ENCODE data around the gene HS2ST1. TPM values are rescaled to one million over a fixed set of nuclear protein-coding genes. Genes with fewer than 3 reads are reported as not detected.

The HS2ST1 gene
- polyA plus RNA-seq, 3 donors = 2.6 to 6.0 (median 4.2) TPM

GRCh38 chr1:86922445-86922844 lies 8.0 kb downstream of the HS2ST1 start:
- Histone ChIP-seq H3K79me2 (ENCODE audit: insufficient read depth, low read length) (peaks cover 20% of the 10 kb centered on the region), H3K27ac (ENCODE audit: low read depth in 1 of 2, low read length in 2 of 2) (no peak overlapping the region), H2AFZ (ENCODE audit: insufficient read depth, low read depth, low read length, poor library complexity, severe bottlenecking) (no peak overlapping the region), H3K4me3 (replicated peaks in 1 of 3; ENCODE audit: low read depth in 2 of 3, low read length in 3 of 3) (no peak overlapping the region), H3K27me3 (ENCODE audit: control insufficient read depth in 2 of 2, insufficient read depth in 2 of 2, low read length in 2 of 2) (no peaks in the 10 kb centered on the region), H3K4me1 (ENCODE audit: control insufficient read depth in 1 of 2, insufficient read depth in 2 of 2, low read length in 2 of 2) (no peaks in the 10 kb centered on the region), H3K36me3 (replicated peaks in 1 of 2; ENCODE audit: control insufficient read depth in 1 of 2, insufficient read depth in 2 of 2, low read length in 2 of 2) (no peaks in the 10 kb centered on the region), H3K9me3 (replicated peaks in 1 of 2; ENCODE audit: control insufficient read depth in 1 of 2, insufficient read depth in 1 of 2, low read length in 2 of 2) (peaks cover 17 to 21% of the 10 kb centered on the region in 2 donors), H4K20me1 (ENCODE audit: insufficient read depth, low read length) (no peaks in the 10 kb centered on the region), H3K9ac (ENCODE audit: insufficient read depth, low read length, poor library complexity, severe bottlenecking) (no peak overlapping the region), H3K4me2 (replicated peaks; ENCODE audit: extremely low read depth, low read length, poor library complexity, severe bottlenecking) (no peak overlapping the region)
- H3K27ac Mint-ChIP-seq = no peak overlapping the region
- peaks cover 5% of the 10 kb centered on the region for H3K4me1 Mint-ChIP-seq
- intact Hi-C loops (cut with micrococcal nuclease) = no loop called here
- no CpG with 5 or more reads among the region's 1 CpG for WGBS (ENCODE audit: insufficient coverage)
- peaks cover 0 to 5% of the 10 kb centered on the region in 2 donors for H3K36me3 Mint-ChIP-seq
- no peak for DNase-seq
- no peak overlapping the region for H3K4me3 Mint-ChIP-seq
- TF ChIP-seq CTCF (IDR thresholded peaks at IDR 0.05) = no peak
- peaks cover 28 to 36% (median 32%) of the 10 kb centered on the region in 7 donors for H3K9me3 Mint-ChIP-seq
- H3K27me3 Mint-ChIP-seq (ENCODE audit: low read depth in 3 of 3) = peaks cover 0 to 3% (median 2%) of the 10 kb centered on the region in 3 donors

GRCh38 chr1:86924324-86924960 lies 10.0 kb downstream of the HS2ST1 start:
- H3K4me1 Mint-ChIP-seq = peaks cover 5% of the 10 kb centered on the region
- Histone ChIP-seq H3K36me3 (replicated peaks in 1 of 2; ENCODE audit: control insufficient read depth in 1 of 2, insufficient read depth in 2 of 2, low read length in 2 of 2) (no peaks in the 10 kb centered on the region), H3K27me3 (ENCODE audit: control insufficient read depth in 2 of 2, insufficient read depth in 2 of 2, low read length in 2 of 2) (no peaks in the 10 kb centered on the region), H3K9me3 (replicated peaks in 1 of 2; ENCODE audit: control insufficient read depth in 1 of 2, insufficient read depth in 1 of 2, low read length in 2 of 2) (peaks cover 17 to 21% of the 10 kb centered on the region in 2 donors), H3K79me2 (ENCODE audit: insufficient read depth, low read length) (peaks cover 12% of the 10 kb centered on the region), H3K4me3 (replicated peaks in 1 of 3; ENCODE audit: low read depth in 2 of 3, low read length in 3 of 3) (no peak overlapping the region), H3K4me2 (replicated peaks; ENCODE audit: extremely low read depth, low read length, poor library complexity, severe bottlenecking) (no peak overlapping the region), H4K20me1 (ENCODE audit: insufficient read depth, low read length) (no peaks in the 10 kb centered on the region), H3K27ac (ENCODE audit: low read depth in 1 of 2, low read length in 2 of 2) (no peak overlapping the region), H2AFZ (ENCODE audit: insufficient read depth, low read depth, low read length, poor library complexity, severe bottlenecking) (no peak overlapping the region), H3K4me1 (ENCODE audit: control insufficient read depth in 1 of 2, insufficient read depth in 2 of 2, low read length in 2 of 2) (no peaks in the 10 kb centered on the region), H3K9ac (ENCODE audit: insufficient read depth, low read length, poor library complexity, severe bottlenecking) (no peak overlapping the region)
- peaks cover 28 to 36% (median 32%) of the 10 kb centered on the region in 7 donors for H3K9me3 Mint-ChIP-seq
- H3K27me3 Mint-ChIP-seq (ENCODE audit: low read depth in 3 of 3) = peaks cover 0 to 3% (median 2%) of the 10 kb centered on the region in 3 donors
- intact Hi-C loops (cut with micrococcal nuclease) = no loop called here
- DNase-seq = no peak
- WGBS (ENCODE audit: insufficient coverage) = 100% methylated on average over 5 of the region's 8 CpGs
- no peak overlapping the region for H3K27ac Mint-ChIP-seq
- H3K36me3 Mint-ChIP-seq = peaks cover 0 to 5% of the 10 kb centered on the region in 2 donors
- H3K4me3 Mint-ChIP-seq = no peak overlapping the region
- TF ChIP-seq CTCF (IDR thresholded peaks at IDR 0.05) = no peak

Measured in CD14-positive monocyte (primary cell).